ENCODE data around the gene FBXO31.

FBXO31 gene

DNA sequence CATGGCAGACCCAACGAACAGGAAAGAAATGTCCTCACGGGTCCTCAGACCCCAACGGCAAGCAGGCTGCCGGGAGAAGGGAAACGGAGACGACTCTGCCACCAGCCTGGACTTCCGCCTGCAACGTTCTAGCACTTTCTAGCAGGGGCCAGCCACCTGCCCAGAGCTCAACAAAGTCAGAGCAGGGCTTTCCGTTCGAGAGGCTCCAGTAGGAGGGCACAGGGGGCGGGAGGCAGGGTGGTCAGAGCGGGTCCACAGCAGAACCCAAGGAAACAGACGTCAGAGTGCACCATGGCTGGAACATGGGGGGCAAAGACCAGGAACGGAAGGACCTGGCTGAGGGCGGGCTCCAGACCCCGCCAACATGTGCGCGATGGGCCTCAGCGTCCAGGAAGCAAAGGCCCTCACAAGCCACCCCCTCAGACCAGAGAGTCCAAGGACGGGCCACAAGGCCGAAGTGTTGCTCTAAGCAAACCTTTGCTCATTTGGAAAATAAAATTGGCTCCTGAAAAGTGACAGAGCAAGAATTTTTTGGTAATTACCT lies 37.0 kb downstream of the FBXO31 start:
- H3K79me2 ChIP-seq (ENCODE audit: insufficient read depth, low read length), result peaks cover 48% of the 10 kb centered on the region
- H3K36me3 ChIP-seq (ENCODE audit: insufficient read depth, low read length), result peaks cover 63% of the 10 kb centered on the region
- H2AFZ ChIP-seq (ENCODE audit: low read depth, low read length), result no peak overlapping the region
- no peaks in the 10 kb centered on the region for H3K27me3 ChIP-seq (ENCODE audit: insufficient read depth, low read length, poor library complexity)
- no peak for TF ChIP-seq EZH2 (IDR thresholded peaks at IDR 0.05; ENCODE audit: borderline replicate concordance, low read depth, low read length, severe bottlenecking)
- TF ChIP-seq, protein P1, sequence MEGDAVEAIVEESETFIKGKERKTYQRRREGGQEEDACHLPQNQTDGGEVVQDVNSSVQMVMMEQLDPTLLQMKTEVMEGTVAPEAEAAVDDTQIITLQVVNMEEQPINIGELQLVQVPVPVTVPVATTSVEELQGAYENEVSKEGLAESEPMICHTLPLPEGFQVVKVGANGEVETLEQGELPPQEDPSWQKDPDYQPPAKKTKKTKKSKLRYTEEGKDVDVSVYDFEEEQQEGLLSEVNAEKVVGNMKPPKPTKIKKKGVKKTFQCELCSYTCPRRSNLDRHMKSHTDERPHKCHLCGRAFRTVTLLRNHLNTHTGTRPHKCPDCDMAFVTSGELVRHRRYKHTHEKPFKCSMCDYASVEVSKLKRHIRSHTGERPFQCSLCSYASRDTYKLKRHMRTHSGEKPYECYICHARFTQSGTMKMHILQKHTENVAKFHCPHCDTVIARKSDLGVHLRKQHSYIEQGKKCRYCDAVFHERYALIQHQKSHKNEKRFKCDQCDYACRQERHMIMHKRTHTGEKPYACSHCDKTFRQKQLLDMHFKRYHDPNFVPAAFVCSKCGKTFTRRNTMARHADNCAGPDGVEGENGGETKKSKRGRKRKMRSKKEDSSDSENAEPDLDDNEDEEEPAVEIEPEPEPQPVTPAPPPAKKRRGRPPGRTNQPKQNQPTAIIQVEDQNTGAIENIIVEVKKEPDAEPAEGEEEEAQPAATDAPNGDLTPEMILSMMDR (IDR thresholded peaks at IDR 0.05; ENCODE audit: borderline replicate concordance, extremely low read depth, low read length, poor library complexity, severe bottlenecking), result no peak
- peaks cover 20% of the 10 kb centered on the region for H4K20me1 ChIP-seq (ENCODE audit: insufficient read depth, low read length)
- H3K4me3 ChIP-seq (ENCODE audit: low read depth in 1 of 2, low read length in 2 of 2), result no peak overlapping the region
- H3K4me2 ChIP-seq (ENCODE audit: insufficient read depth, low read length), result peak overlapping the region; percentile 49
- ATAC-seq (ENCODE audit: insufficient read depth, low read depth), result no peak
- H3K9me3 ChIP-seq (ENCODE audit: insufficient read depth, low read length, severe bottlenecking), result no peaks in the 10 kb centered on the region
- peak overlapping the region; percentile 52 for H3K9ac ChIP-seq (ENCODE audit: low read depth, low read length)
- H3K27ac ChIP-seq (ENCODE audit: low read length), result peak overlapping the region; percentile 80
- no peak for DNase-seq
- peaks cover 36% of the 10 kb centered on the region for H3K4me1 ChIP-seq (ENCODE audit: insufficient read depth, low read length)

DNA sequence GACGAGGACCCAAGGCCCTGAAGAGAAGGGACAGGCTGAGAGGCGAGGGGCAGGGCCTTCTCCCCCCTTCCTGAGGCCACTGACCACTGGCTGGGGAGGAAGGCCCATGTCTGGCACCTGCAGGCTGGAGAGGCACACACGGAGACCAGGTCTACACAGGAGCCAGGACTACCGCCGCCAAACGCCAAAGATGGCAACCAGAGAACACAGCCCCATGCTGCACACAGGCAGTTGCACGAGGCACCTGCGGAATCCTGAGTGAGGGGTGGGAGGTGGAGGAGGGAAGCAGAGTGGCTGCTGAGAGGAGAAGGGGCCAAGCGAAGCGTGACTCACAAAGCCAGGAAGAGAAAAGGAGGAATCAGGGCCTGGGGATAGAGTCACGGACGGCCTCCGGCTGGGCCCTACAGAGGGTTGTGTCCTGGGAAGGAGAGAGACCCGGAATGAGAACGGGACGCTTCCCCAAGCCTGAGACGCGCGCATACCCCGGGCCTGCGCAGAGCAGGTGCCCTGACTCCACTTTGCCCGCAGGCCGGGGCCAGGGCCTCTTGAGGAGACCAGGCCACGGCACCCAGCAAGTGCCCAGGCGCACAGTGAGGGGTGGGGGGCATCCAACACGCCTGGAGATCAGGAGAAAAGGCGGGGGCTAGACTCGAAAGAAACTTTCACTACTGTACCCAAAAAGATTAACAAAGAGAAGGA lies 37.7 kb downstream of the FBXO31 start:
- Histone ChIP-seq H3K27me3 (ENCODE audit: insufficient read depth, low read length, poor library complexity) (no peaks in the 10 kb centered on the region), H3K4me3 (ENCODE audit: low read depth in 1 of 2, low read length in 2 of 2) (peak overlapping the region in 1 of 2 experiments; percentile 32; a peak in 2 of 4 replicates), H4K20me1 (ENCODE audit: insufficient read depth, low read length) (peaks cover 20% of the 10 kb centered on the region; the same call in 1 of the 2 replicates), H3K4me1 (ENCODE audit: insufficient read depth, low read length) (peaks cover 36% of the 10 kb centered on the region), H3K27ac (ENCODE audit: low read length) (peak overlapping the region; percentile 80), H3K4me2 (ENCODE audit: insufficient read depth, low read length) (peak overlapping the region; percentile 49), H3K9ac (ENCODE audit: low read depth, low read length) (peak overlapping the region; percentile 52), H2AFZ (ENCODE audit: low read depth, low read length) (0 out of 2 replicates have a peak overlapping the region, but pooled peaks have one; percentile 20), H3K36me3 (ENCODE audit: insufficient read depth, low read length) (peaks cover 63% of the 10 kb centered on the region), H3K79me2 (ENCODE audit: insufficient read depth, low read length) (peaks cover 45% of the 10 kb centered on the region), H3K9me3 (ENCODE audit: insufficient read depth, low read length, severe bottlenecking) (no peaks in the 10 kb centered on the region)
- ATAC-seq (ENCODE audit: insufficient read depth, low read depth) (peak; percentile 19; the same call in 2 of the 3 replicates), DNase-seq (no peak)
- TF ChIP-seq, protein P1 (IDR thresholded peaks at IDR 0.05; ENCODE audit: borderline replicate concordance, extremely low read depth, low read length, poor library complexity, severe bottlenecking), result no peak
- no peak for TF ChIP-seq EZH2 (IDR thresholded peaks at IDR 0.05; ENCODE audit: borderline replicate concordance, low read depth, low read length, severe bottlenecking)

DNA sequence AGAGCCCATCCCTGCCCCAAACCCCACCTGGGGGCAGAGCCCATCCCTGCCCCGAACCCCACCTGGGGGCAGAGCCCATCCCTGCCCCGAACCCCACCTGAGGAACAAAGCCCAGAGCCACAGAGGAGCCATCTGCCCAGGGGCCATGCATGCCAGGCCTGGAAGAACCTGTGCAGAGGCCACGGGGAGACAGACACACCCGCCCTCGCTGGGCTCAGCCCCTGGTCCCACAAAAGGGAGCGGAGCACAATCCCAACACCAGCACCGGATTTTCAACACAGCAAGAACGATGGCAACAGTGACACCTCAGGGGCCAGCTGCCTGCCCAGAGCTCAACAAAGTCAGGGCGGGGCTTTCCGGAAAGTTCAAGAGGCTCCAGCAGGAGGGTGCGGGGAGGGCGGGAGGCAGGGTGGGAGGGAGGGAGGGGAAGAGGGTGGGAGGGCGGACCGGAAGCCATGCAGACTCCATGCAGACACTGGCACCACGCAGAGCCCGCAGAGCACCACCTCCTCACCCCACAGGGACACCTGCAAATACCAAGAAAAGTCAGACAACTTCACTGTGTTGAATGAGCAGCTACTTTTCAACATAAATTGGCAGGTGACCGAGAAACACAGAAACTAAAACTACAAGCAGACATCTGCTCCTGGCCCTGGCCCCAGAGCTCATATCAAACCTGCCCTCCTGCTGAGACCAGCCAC lies 38.5 kb downstream of the FBXO31 start:
- H3K4me3 ChIP-seq (ENCODE audit: low read depth in 1 of 2, low read length in 2 of 2), result peak overlapping the region in 1 of 2 experiments; percentile 32; a peak in 2 of 4 replicates
- H3K36me3 ChIP-seq (ENCODE audit: insufficient read depth, low read length), result peaks cover 63% of the 10 kb centered on the region
- H3K27ac ChIP-seq (ENCODE audit: low read length), result peak overlapping the region; percentile 80
- ATAC-seq (ENCODE audit: insufficient read depth, low read depth) (peak; percentile 94), DNase-seq (peak; percentile 82)
- H4K20me1 ChIP-seq (ENCODE audit: insufficient read depth, low read length), result peaks cover 19% of the 10 kb centered on the region; the same call in 1 of the 2 replicates
- peak overlapping the region; percentile 49 for H3K4me2 ChIP-seq (ENCODE audit: insufficient read depth, low read length)
- peaks cover 36% of the 10 kb centered on the region for H3K4me1 ChIP-seq (ENCODE audit: insufficient read depth, low read length)
- no peaks in the 10 kb centered on the region for H3K27me3 ChIP-seq (ENCODE audit: insufficient read depth, low read length, poor library complexity)
- no peak for TF ChIP-seq EZH2 (IDR thresholded peaks at IDR 0.05; ENCODE audit: borderline replicate concordance, low read depth, low read length, severe bottlenecking)
- TF ChIP-seq, protein P1 (IDR thresholded peaks at IDR 0.05; ENCODE audit: borderline replicate concordance, extremely low read depth, low read length, poor library complexity, severe bottlenecking), result no peak
- peaks cover 37% of the 10 kb centered on the region for H3K79me2 ChIP-seq (ENCODE audit: insufficient read depth, low read length)
- H3K9ac ChIP-seq (ENCODE audit: low read depth, low read length), result peak overlapping the region; percentile 52
- H2AFZ ChIP-seq (ENCODE audit: low read depth, low read length), result no peak overlapping the region
- no peaks in the 10 kb centered on the region for H3K9me3 ChIP-seq (ENCODE audit: insufficient read depth, low read length, severe bottlenecking)
